Transverse colon (tissue), 4 donors: ENCODE results near the gene KLK8. TPM values are rescaled to one million over a fixed set of nuclear protein-coding genes. Genes with fewer than 3 reads are reported as not detected.

Experiments used
- DNase-seq: peaks from one replicate; pipeline ENCODE4 v3.0.0-alpha.2; 2019
- H3K27ac ChIP-seq, 4 donors: fragments of 200-600 bp; sonication (generic); 2 replicates each; pipeline ENCODE4 v1.5.1; 2016 to 2018; ENCODE audit warnings: inconsistent platforms in 4 of 4
- H3K27me3 ChIP-seq: fragments of 200-600 bp; sonication (generic); 2 replicates; pipeline ENCODE4 v1.5.1; 2017; ENCODE audit warnings: inconsistent platforms
- H3K36me3 ChIP-seq, 4 donors: fragments of 200-600 bp; sonication (generic); 2 replicates each; pipeline ENCODE4 v1.5.1; 2017 to 2019; ENCODE audit warnings: inconsistent platforms in 4 of 4
- H3K4me1 ChIP-seq, 4 donors: fragments of 200-600 bp; sonication (generic); 2 replicates each; pipeline ENCODE4 v1.5.1; 2017 to 2020; ENCODE audit warnings: inconsistent platforms in 4 of 4
- H3K4me3 ChIP-seq, 4 donors: fragments of 200-600 bp; sonication (generic); 1 replicate in 1 of 4; 2 replicates in 3 of 4; pipeline versions ENCODE4 v1.5.1 to v1.6.1; 2017 to 2019; ENCODE audit warnings: inconsistent platforms in 4 of 4
- H3K9me3 ChIP-seq, 2 donors: fragments of 200-600 bp; sonication (generic); 2 replicates each; pipeline ENCODE4 v1.5.1; 2017 to 2019; ENCODE audit warnings: inconsistent platforms in 2 of 2
- EP300 ChIP-seq: sonication (generic); formaldehyde crosslinking; IDR thresholded peaks from one replicate; pipeline ENCODE4 v1.6.1; 2017; ENCODE audit warnings: antibody characterized with exemption, low read depth
- POLR2A ChIP-seq: fragments of 450-650 bp; IDR thresholded peaks from one replicate; pipeline ENCODE4 v1.6.1; 2016; ENCODE audit warnings: antibody characterized with exemption, mild to moderate bottlenecking, moderate library complexity
- POLR2AphosphoS5 ChIP-seq, 3 donors: sonication (generic); formaldehyde crosslinking; IDR thresholded peaks; one replicate each; pipeline ENCODE4 v1.6.1; 2016; ENCODE audit warnings: antibody characterized with exemption in 3 of 3
- WGBS, 2 donors: methylation state at CpG; one replicate each; pipeline ENCODE4 v1.1.5; 2018; ENCODE audit warnings: low coverage in 1 of 2; 5-methylcytosine and 5-hydroxymethylcytosine counted together
- in situ Hi-C, 4 donors: fragments of 200-750 bp; cut with MboI; loops; one replicate each; pipeline versions ENCODE4 v1.15.0 to v1.15.1; 2017; ENCODE audit warnings: low sequenced_read_pairs in 3 of 4, low pct_ligation_motif_present in 1 of 4, low pct_unique_long_range_greater_than_20kb in 1 of 4
- intact Hi-C: fragments of 100-400 bp; cut with DNase I; formaldehyde crosslinking; loops from one replicate; pipeline ENCODE4 v1.15.1; 2023; ENCODE audit warnings: low total_unique reads
- total RNA-seq, 4 donors: library from RNA; depleted of rRNA; stranded (reverse); fragments of >200 nt; gene quantifications; one replicate each; pipeline ENCODE4 v1.1.0, GENCODE V29; 2016
- TF ChIP-seq, protein P1 (sequence below), 5 experiments: fragments of 200-600 bp in 3 of 5; fragments of 450-650 bp in 2 of 5; sonication (generic) in 3 of 5; IDR thresholded peaks; 1 replicate in 2 of 5; 2 replicates in 3 of 5; pipeline ENCODE4 v1.5.1; 2016 to 2017; ENCODE audit warnings: antibody characterized with exemption in 5 of 5, inconsistent platforms in 3 of 5, mild to moderate bottlenecking in 2 of 5, moderate library complexity in 1 of 5

Gene KLK8
- total RNA-seq, 4 donors from 2014 or later: not detected

DNA sequence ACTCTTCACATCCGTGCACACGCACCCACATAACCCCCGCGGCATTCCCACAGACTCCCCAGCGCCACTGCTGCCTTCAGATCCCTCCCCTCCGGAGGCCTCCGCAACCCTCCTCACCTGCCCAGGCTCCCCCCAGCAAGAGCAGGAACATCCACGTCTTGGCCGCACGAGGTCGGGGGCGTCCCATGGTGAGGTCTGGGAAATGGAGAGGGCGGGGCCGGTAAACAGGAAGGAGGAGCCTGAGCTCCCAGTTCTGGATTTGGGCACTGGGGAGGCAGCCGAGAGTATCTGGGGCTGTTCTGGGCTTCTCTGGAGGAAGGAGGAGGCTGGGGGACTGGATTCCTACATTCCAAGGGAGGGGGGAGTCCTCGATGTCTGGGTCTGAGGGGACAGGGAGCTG, 423 bp downstream of the KLK8 start:
- no peaks in the 10 kb centered on the region for H3K36me3 ChIP-seq
- in situ Hi-C loops (no loop called here), intact Hi-C loops (no loop called here)
- no peak for DNase-seq
- WGBS, 2 donors: 55% methylated on average over 12 of the region's 16 CpGs; no CpG with 5 or more reads in 1 of the 2 donors
- no peaks in the 10 kb centered on the region for H3K4me1 ChIP-seq
- peaks cover 46% of the 10 kb centered on the region for H3K27me3 ChIP-seq
- H3K27ac ChIP-seq: no peak overlapping the region
- H3K9me3 ChIP-seq: no peaks in the 10 kb centered on the region
- no peak for TF ChIP-seq POLR2AphosphoS5 (IDR thresholded peaks at IDR 0.05)
- no peak for TF ChIP-seq POLR2A
- TF ChIP-seq, protein P1, sequence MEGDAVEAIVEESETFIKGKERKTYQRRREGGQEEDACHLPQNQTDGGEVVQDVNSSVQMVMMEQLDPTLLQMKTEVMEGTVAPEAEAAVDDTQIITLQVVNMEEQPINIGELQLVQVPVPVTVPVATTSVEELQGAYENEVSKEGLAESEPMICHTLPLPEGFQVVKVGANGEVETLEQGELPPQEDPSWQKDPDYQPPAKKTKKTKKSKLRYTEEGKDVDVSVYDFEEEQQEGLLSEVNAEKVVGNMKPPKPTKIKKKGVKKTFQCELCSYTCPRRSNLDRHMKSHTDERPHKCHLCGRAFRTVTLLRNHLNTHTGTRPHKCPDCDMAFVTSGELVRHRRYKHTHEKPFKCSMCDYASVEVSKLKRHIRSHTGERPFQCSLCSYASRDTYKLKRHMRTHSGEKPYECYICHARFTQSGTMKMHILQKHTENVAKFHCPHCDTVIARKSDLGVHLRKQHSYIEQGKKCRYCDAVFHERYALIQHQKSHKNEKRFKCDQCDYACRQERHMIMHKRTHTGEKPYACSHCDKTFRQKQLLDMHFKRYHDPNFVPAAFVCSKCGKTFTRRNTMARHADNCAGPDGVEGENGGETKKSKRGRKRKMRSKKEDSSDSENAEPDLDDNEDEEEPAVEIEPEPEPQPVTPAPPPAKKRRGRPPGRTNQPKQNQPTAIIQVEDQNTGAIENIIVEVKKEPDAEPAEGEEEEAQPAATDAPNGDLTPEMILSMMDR (IDR thresholded peaks at IDR 0.05): no peak
- TF ChIP-seq EP300: no peak
- no peak overlapping the region for H3K4me3 ChIP-seq

DNA sequence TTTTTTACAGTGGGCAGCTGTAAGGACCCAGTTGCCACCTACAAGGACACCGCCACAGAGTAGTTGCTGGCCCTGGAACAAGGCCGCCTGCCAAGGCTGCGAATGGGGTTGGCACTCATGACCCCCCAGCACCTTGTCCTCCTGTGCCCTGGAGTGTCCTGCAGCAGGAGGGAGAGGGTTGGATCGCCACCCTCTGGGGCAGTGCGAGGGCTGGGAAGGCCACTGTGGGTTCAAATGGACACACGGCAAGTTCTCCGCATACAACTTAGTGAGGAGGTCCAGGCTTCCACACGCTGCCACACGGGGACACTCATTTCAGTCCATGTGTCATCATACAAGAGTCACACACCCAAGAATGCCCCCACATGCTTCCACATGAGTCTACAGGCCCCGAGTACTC, 978 bp downstream of the KLK8 start:
- Histone ChIP-seq H3K4me1 (no peaks in the 10 kb centered on the region), H3K36me3 (no peaks in the 10 kb centered on the region), H3K9me3 (no peaks in the 10 kb centered on the region), H3K27me3 (peaks cover 46% of the 10 kb centered on the region), H3K27ac (no peak overlapping the region), H3K4me3 (no peak overlapping the region)
- intact Hi-C loops: no loop called here
- in situ Hi-C loops: no loop called here
- DNase-seq: no peak
- TF ChIP-seq POLR2A: no peak
- TF ChIP-seq EP300: no peak
- TF ChIP-seq POLR2AphosphoS5 (IDR thresholded peaks at IDR 0.05): no peak
- TF ChIP-seq, protein P1 (IDR thresholded peaks at IDR 0.05): no peak
- 88% methylated on average over 10 of the region's 10 CpGs; no CpG with 5 or more reads in 1 of the 2 donors for WGBS, 2 donors

DNA sequence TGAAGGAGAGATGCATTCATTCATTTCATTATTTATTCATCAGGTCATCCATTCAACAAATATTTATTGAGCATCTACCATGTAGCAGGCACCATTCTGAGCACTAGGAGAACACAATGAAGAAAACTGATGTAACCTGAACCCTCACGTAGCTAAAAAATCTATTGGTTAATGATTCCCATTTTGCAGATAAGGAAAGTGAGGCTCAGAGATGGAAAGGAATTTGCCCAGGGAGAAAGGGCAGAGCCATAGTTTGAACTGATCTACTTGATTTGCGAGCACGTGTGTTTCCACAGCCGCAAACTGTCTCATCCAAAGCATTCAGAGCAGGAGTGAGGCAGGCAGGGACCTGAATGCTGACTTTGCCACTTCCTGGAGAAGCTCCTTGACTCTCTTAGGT, 2.7 kb downstream of the KLK8 start:
- in situ Hi-C loops (no loop called here), intact Hi-C loops (no loop called here)
- WGBS, 2 donors: 54 to 55% methylated on average over 2 to 4 of the region's 4 CpGs
- no peak overlapping the region for H3K4me3 ChIP-seq
- H3K36me3 ChIP-seq: no peaks in the 10 kb centered on the region
- no peak for TF ChIP-seq POLR2A
- TF ChIP-seq EP300: no peak
- TF ChIP-seq, protein P1 (IDR thresholded peaks at IDR 0.05): no peak
- TF ChIP-seq POLR2AphosphoS5 (IDR thresholded peaks at IDR 0.05): no peak
- no peaks in the 10 kb centered on the region for H3K4me1 ChIP-seq
- H3K9me3 ChIP-seq: no peaks in the 10 kb centered on the region
- H3K27ac ChIP-seq: no peak overlapping the region
- H3K27me3 ChIP-seq: peaks cover 46% of the 10 kb centered on the region
- no peak for DNase-seq

- Histone ChIP-seq H3K9me3 (no peaks in the 10 kb centered on the region), H3K27me3 (peaks cover 41% of the 10 kb centered on the region), H3K4me3 (no peak overlapping the region), H3K27ac (no peak overlapping the region), H3K36me3 (no peaks in the 10 kb centered on the region), H3K4me1 (no peaks in the 10 kb centered on the region)
- DNase-seq: no peak
- intact Hi-C loops: no loop called here
- 31 to 52% methylated on average over 4 to 5 of the region's 5 CpGs for WGBS, 2 donors
- TF ChIP-seq, protein P1 (IDR thresholded peaks at IDR 0.05): no peak
- TF ChIP-seq EP300: no peak
- TF ChIP-seq POLR2A: no peak
- no peak for TF ChIP-seq POLR2AphosphoS5 (IDR thresholded peaks at IDR 0.05)
- in situ Hi-C loops: no loop called here
Measured at GRCh38 chr19:50998061-50998460, 3.3 kb downstream of the KLK8 start.
